Gastrocnemius medialis (tissue), 4 donors: ENCODE measurements around the gene KRTAP19-7.

Source experiments
- CTCF ChIP-seq, 5 experiments: fragments of 450-650 bp in 3 of 5; fragments of 200-600 bp in 2 of 5; sonication (generic) in 2 of 5; IDR thresholded peaks in 4 of 5; conservative IDR thresholded peaks in 1 of 5; 1 replicate in 4 of 5; 2 replicates in 1 of 5; pipeline ENCODE4 v1.5.1; 2016 to 2019; ENCODE audit warnings: antibody characterized with exemption in 5 of 5, mild to moderate bottlenecking in 3 of 5, moderate library complexity in 3 of 5
- POLR2A ChIP-seq, 2 donors: fragments of 450-650 bp; IDR thresholded peaks; one replicate each; pipeline ENCODE4 v1.6.1; 2017; ENCODE audit warnings: antibody characterized with exemption in 2 of 2, mild to moderate bottlenecking in 2 of 2, moderate library complexity in 2 of 2

DNA sequence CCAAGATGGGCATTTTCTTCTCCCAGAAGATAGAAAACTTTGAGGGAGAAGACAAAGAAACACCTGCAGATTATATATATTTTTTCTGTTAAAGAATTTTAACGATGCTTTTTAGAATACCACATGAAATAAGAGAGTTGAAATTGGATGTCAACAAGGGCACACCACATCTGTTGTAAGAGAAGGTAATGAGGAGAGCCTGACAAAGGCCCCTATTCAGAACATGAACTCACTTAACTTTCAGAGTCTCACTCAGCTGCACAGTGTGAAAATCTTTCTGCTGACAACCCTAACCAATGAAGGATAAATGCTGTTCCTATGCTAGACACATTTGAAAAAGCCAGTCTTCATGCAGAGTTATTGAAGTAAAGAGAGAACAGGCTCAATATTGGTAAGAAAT is 21.8 kb upstream of the KRTAP19-7 start:
- no peak for TF ChIP-seq CTCF (IDR thresholded peaks at IDR 0.05 in 4 of 5, conservative IDR thresholded peaks at IDR 0.05 in 1 of 5)
- TF ChIP-seq POLR2A (IDR thresholded peaks at IDR 0.05): no peak
